ENCODE data around the gene ANKRD39.

Gene ANKRD39

GRCh38 chr2:96875498-96876268 is 17.9 kb upstream of the ANKRD39 start:
- H3K4me1 ChIP-seq (ENCODE audit: control insufficient read depth, insufficient read depth, low read length) = peaks cover 15% of the 10 kb centered on the region
- H3K4me3 ChIP-seq (ENCODE audit: low read length) = no peak overlapping the region
- H3K9ac ChIP-seq (ENCODE audit: low read length) = no peak overlapping the region
- H3K36me3 ChIP-seq (ENCODE audit: control insufficient read depth, insufficient read depth, low read length) = no peaks in the 10 kb centered on the region
- H3K9me3 ChIP-seq (ENCODE audit: control insufficient read depth, low read length) = no peaks in the 10 kb centered on the region
- peaks cover 3% of the 10 kb centered on the region for H3K27me3 ChIP-seq (ENCODE audit: control insufficient read depth, insufficient read depth, low read length)

GRCh38 chr2:96874198-96874831 is 16.5 kb upstream of the ANKRD39 start:
- Histone ChIP-seq H3K4me1 (ENCODE audit: control insufficient read depth, insufficient read depth, low read length) (peaks cover 18% of the 10 kb centered on the region), H3K4me3 (ENCODE audit: low read length) (no peak overlapping the region), H3K36me3 (ENCODE audit: control insufficient read depth, insufficient read depth, low read length) (no peaks in the 10 kb centered on the region), H3K27me3 (ENCODE audit: control insufficient read depth, insufficient read depth, low read length) (peaks cover 7% of the 10 kb centered on the region), H3K9me3 (ENCODE audit: control insufficient read depth, low read length) (no peaks in the 10 kb centered on the region), H3K9ac (ENCODE audit: low read length) (no peak overlapping the region)

GRCh38 chr2:96873651-96874096 is 15.9 kb upstream of the ANKRD39 start:
- Histone ChIP-seq H3K4me1 (ENCODE audit: control insufficient read depth, insufficient read depth, low read length) (peaks cover 18% of the 10 kb centered on the region), H3K36me3 (ENCODE audit: control insufficient read depth, insufficient read depth, low read length) (no peaks in the 10 kb centered on the region), H3K9me3 (ENCODE audit: control insufficient read depth, low read length) (no peaks in the 10 kb centered on the region), H3K9ac (ENCODE audit: low read length) (no peak overlapping the region), H3K4me3 (ENCODE audit: low read length) (no peak overlapping the region), H3K27me3 (ENCODE audit: control insufficient read depth, insufficient read depth, low read length) (peaks cover 11% of the 10 kb centered on the region)

GRCh38 chr2:96872591-96873349 is 15.0 kb upstream of the ANKRD39 start:
- no peak overlapping the region for H3K9ac ChIP-seq (ENCODE audit: low read length)
- H3K36me3 ChIP-seq (ENCODE audit: control insufficient read depth, insufficient read depth, low read length) = no peaks in the 10 kb centered on the region
- H3K27me3 ChIP-seq (ENCODE audit: control insufficient read depth, insufficient read depth, low read length) = peaks cover 12% of the 10 kb centered on the region
- H3K4me1 ChIP-seq (ENCODE audit: control insufficient read depth, insufficient read depth, low read length) = peaks cover 24% of the 10 kb centered on the region
- H3K4me3 ChIP-seq (ENCODE audit: low read length) = no peak overlapping the region
- H3K9me3 ChIP-seq (ENCODE audit: control insufficient read depth, low read length) = no peaks in the 10 kb centered on the region

- Histone ChIP-seq H3K4me1 (ENCODE audit: control insufficient read depth, insufficient read depth, low read length) (peaks cover 41% of the 10 kb centered on the region), H3K36me3 (ENCODE audit: control insufficient read depth, insufficient read depth, low read length) (no peaks in the 10 kb centered on the region), H3K9me3 (ENCODE audit: control insufficient read depth, low read length) (no peaks in the 10 kb centered on the region), H3K27me3 (ENCODE audit: control insufficient read depth, insufficient read depth, low read length) (peaks cover 12% of the 10 kb centered on the region), H3K4me3 (ENCODE audit: low read length) (no peak overlapping the region), H3K9ac (ENCODE audit: low read length) (peak overlapping the region; percentile 54)
Measured at GRCh38 chr2:96870626-96871255, 12.9 kb upstream of the ANKRD39 start.

GRCh38 chr2:96869822-96870625 is 12.2 kb upstream of the ANKRD39 start, which contains the start of gene SEMA4C:
Gene SEMA4C, minus strand, starts transcription at chr2:96870080. Its CDS starts 2,194 bp downstream, at chr2:96867886.
- Histone ChIP-seq H3K36me3 (ENCODE audit: control insufficient read depth, insufficient read depth, low read length) (no peaks in the 10 kb centered on the region), H3K9me3 (ENCODE audit: control insufficient read depth, low read length) (no peaks in the 10 kb centered on the region), H3K9ac (ENCODE audit: low read length) (peak within 1 kb of the TSS; percentile 86), H3K27me3 (ENCODE audit: control insufficient read depth, insufficient read depth, low read length) (peaks cover 12% of the 10 kb centered on the region), H3K4me3 (ENCODE audit: low read length) (peak within 1 kb of the TSS; percentile 34), H3K4me1 (ENCODE audit: control insufficient read depth, insufficient read depth, low read length) (peaks cover 41% of the 10 kb centered on the region)

- peaks cover 12% of the 10 kb centered on the region for H3K27me3 ChIP-seq (ENCODE audit: control insufficient read depth, insufficient read depth, low read length)
- peaks cover 36% of the 10 kb centered on the region for H3K4me1 ChIP-seq (ENCODE audit: control insufficient read depth, insufficient read depth, low read length)
- H3K9me3 ChIP-seq (ENCODE audit: control insufficient read depth, low read length) = no peaks in the 10 kb centered on the region
- no peak overlapping the region for H3K4me3 ChIP-seq (ENCODE audit: low read length)
- no peaks in the 10 kb centered on the region for H3K36me3 ChIP-seq (ENCODE audit: control insufficient read depth, insufficient read depth, low read length)
- peak overlapping the region; percentile 86 for H3K9ac ChIP-seq (ENCODE audit: low read length)
Measured at GRCh38 chr2:96869281-96869821, 11.5 kb upstream of the ANKRD39 start.

GRCh38 chr2:96868555-96869280 is 10.9 kb upstream of the ANKRD39 start:
- peaks cover 30% of the 10 kb centered on the region for H3K4me1 ChIP-seq (ENCODE audit: control insufficient read depth, insufficient read depth, low read length)
- H3K9ac ChIP-seq (ENCODE audit: low read length) = peak overlapping the region; percentile 86
- H3K9me3 ChIP-seq (ENCODE audit: control insufficient read depth, low read length) = no peaks in the 10 kb centered on the region
- H3K27me3 ChIP-seq (ENCODE audit: control insufficient read depth, insufficient read depth, low read length) = peaks cover 12% of the 10 kb centered on the region
- no peaks in the 10 kb centered on the region for H3K36me3 ChIP-seq (ENCODE audit: control insufficient read depth, insufficient read depth, low read length)
- peak overlapping the region; percentile 34 for H3K4me3 ChIP-seq (ENCODE audit: low read length)

- H3K9me3 ChIP-seq (ENCODE audit: control insufficient read depth, low read length) = no peaks in the 10 kb centered on the region
- no peaks in the 10 kb centered on the region for H3K36me3 ChIP-seq (ENCODE audit: control insufficient read depth, insufficient read depth, low read length)
- H3K4me3 ChIP-seq (ENCODE audit: low read length) = no peak overlapping the region
- peaks cover 30% of the 10 kb centered on the region for H3K4me1 ChIP-seq (ENCODE audit: control insufficient read depth, insufficient read depth, low read length)
- H3K9ac ChIP-seq (ENCODE audit: low read length) = peak overlapping the region; percentile 86
- H3K27me3 ChIP-seq (ENCODE audit: control insufficient read depth, insufficient read depth, low read length) = peaks cover 12% of the 10 kb centered on the region
Measured at GRCh38 chr2:96867756-96868554, 10.1 kb upstream of the ANKRD39 start.
